T1000 (cell line): ENCODE measurements around the gene KHDRBS2.

Source experiments
- DNase-seq: peaks from one replicate; lab custom pipeline; 2025; ENCODE audit warnings: mixed read lengths; lab: John Stamatoyannopoulos, UW

The KHDRBS2 gene

DNA sequence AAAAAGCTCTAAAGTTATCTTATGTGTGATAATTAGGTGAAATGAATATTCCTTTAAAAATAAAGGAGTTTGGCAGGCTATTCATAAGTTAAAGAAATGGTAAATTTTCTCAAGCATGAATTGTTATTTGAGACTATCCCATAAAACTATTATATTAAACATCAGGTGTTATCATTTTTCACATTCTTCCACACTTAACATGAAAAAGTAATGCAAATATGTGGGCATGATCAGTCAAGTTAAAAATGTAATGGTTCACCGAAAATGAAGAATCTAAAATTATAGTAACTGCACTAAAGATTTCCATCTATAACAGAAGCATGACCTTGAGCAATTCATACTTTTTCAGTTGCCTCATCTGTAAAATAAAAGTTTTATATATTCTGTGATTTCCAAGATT is 110.8 kb downstream of the KHDRBS2 start:
- no peak for DNase-seq

DNA sequence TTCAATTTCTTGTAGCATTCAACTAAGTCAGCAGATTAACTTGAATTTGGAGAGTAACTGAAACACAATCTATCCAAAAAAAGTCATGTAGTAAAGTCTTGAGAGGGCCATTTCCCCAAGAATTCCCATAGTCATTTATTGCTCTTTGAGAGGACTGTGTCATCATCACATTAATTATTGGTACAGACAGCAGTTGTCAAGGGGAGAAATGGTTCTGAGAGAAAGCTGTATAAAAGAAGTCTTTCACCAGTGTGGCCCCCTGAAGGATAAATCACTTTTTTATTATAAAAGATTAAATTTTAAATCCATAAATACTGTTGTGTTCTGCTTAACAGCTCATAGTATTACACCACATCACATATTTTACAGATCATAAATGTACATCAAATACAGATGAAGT is 111.5 kb downstream of the KHDRBS2 start:
- no peak for DNase-seq

DNA sequence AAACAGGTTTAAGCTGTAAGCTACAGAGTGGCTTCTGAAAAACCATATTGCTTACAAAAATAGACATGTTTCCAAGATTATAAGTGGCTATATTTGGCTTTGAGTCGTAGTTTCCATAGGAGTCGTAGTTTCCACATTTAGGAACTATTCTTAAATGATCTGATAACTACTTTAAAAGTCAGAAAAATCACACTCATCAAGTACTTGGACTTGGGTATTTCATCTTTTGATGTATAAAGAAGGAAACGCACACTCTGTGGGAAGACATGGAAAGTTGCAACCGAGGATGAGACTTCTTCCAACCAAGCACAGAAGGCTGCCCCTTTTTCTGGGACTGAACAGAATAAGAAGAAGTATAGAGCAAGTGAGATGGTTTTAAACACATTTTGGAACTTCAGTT is 118.3 kb downstream of the KHDRBS2 start:
- DNase-seq = no peak

DNA sequence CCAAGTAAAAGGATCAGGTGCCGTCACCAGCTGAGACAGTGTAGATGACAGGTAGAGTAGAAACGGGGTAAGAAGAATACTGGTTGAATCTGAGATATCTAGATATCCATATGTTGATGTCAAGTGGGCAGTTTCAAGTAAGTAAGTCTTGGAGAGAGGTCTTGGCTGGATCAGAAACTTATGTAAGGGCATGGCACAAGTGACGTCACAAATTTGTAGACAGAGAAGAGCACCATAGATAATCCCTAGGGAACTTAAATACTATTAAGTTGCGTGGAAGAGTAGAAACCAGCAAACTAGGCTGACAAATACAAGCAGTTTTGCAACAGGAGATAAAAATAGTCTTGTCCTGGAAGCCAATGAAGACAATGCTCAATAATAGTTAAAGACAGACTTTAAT is 123.2 kb downstream of the KHDRBS2 start:
- DNase-seq = no peak

DNA sequence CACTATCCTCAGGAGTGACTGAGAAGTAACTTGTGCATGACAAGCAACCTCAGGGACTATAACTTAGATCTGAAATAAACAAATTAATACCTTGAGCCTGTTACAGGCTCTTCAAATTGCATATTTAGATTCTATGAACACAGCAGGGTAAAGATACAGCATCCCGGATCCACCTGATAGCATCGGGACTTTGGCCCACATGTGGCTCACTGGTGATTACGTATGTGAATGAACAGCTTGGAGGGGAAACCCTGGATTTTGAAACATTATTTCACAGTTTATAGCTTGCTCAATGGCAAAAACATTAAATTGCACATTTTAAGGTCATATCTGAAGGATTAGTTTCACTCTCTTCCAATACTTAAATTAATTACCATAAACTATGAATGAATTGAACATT is 133.2 kb downstream of the KHDRBS2 start:
- DNase-seq = no peak

DNA sequence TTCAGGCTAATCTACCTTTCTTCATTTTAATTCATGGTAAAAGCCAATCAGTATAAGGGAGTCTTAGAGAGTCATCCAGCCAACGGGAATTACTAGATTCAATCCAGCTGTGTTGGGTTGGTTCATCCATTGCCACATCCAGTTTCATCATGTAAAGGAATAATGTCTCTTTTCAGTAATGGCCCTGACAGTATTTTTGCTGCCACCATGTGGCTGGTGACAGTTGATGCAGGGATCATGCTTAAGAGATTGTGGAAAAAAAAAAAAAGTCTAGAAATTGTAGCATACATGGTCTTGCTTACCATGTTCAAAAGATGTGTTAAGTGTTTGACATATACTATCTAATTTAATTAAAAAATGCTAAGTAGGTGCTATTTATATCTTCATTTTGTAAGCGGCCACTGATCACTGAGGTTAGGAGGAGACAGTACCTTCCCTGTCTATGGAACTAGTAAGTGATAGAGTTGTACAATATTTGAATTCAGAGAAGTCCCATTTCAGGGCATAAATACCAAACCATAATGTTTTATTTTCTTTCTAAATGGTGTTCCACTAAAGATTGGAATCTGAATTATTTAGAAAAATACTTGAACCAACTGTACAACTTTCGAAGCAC is 135.9 kb downstream of the KHDRBS2 start:
- peak; percentile 17 for DNase-seq

DNA sequence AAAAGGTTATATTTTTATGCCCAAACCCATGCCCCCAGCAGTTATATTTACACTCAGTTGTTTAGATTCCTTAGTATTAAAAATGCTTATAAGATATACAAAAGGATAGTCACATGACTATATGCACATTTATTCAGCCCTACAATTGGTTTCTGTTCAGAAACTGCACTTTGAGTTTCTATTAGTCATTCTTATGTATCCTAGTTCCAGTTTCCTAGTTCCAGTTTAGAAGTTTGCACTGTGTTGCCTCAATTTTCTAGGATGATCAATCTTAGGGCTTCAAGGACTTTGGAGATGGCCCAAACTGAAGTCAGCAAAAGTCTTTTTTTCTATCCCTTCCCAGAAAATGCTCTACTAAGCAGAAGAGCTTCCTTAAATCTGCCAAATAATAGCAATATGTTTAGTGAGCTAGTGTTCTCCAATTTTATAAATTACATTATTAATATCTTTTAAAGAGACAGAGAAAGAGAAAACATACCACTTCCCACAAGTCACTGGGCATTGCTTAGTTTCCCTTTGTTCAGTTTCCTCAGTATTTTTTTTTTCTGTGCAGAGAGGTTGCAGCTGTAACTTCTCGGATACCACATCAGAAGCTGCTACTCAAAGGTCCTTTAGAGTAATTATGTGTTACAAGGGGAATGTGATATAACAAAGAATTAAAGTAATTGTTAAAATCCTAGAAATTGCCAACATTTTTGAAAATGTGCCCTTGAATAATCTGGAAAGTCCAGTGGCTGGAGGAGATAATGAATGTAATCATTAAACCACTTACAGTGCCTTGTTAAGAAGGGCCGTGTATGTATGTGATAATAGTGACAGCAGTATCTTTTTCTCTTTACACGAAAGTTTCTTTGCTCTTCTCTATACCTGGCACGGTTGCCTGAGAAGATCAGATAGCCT is 138.8 kb downstream of the KHDRBS2 start:
- no peak for DNase-seq

DNA sequence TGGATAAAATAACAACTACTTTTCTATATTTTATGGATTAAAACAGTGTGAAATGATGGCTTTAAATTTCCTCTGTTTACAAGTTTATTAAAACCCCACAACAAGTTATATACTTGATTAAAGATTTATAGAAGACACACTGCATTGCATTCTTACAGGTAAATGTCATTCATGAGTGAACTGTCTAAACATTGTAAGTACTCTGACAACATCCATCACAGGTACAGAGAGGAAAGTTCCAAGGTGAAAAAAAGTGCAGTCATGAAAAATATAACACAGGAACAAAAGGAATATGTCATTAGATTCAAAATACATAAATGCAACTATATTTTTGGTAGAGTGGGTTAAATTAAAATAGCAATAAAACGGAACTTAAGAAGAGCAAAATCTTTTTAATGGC is 156.9 kb downstream of the KHDRBS2 start:
- DNase-seq = no peak

DNA sequence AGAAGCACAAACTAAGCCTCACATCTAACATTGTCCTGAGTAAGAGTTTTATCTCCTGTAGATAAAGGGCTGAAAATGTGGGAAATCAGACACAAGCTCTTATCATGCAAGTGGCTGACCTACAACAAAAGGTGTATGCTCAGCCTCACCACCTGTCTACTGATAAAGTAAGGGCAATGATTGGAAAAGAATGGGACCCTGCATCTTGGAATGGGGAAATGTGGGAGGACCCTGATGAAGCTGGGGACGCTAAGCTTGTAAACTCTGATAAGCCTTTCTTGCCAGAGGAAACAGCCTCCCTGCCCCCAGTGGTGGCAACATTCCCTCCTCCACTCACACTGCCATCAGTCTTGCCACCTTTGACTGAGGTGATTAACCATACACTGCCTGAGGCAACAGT is 166.6 kb downstream of the KHDRBS2 start:
- no peak for DNase-seq

DNA sequence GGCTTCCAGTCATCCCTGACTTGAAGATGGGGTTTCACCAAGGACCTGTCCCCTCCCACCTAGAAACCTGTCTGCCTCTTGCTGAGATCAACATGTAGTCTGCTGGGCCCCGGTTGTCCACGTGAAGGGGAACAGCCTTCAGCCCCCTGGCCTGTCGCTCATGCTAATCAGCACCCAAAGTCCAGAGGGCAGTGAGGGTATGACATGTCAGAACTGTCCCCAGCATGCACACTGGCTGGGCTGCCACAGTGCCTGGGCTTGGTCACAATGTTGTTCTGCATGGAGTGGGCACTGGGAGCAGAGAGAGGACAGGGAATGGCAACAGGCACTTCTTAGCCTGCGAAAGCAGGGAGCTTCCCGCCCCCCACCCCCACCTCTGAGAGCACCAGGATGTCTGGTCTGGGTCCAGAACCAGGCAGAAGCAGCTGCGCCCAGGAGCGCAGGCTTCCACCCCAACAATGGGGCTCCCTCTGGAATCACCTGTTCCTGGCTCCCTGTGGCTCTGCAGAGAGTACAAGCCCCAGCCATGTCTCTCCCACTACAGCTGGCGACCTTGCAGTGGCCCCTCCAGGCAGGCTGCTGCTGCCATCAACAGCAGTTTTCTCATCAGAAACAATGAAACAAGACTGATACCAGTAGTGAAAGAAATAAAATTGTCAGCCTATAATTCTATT is 182.7 kb downstream of the KHDRBS2 start:
- DNase-seq = no peak

DNA sequence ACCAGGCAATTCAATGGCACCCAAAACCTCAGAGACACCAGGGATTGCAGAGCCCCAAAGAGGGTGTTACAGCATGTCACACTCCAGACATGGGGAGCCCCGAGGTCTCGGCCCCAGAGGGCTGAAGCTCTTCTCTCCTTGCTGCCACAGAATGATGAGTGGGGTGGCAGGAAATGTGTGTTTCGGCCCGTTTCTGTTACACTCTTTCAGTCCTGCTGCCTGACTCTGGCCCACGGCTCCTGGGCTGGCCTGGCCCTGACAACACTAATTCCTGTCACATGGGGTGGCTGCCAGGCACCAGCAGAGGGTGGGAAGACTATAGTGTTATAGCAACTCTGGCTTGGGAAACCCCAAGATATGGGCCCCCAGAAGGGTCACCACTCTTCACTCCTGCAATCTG is 183.6 kb downstream of the KHDRBS2 start:
- DNase-seq = no peak

DNA sequence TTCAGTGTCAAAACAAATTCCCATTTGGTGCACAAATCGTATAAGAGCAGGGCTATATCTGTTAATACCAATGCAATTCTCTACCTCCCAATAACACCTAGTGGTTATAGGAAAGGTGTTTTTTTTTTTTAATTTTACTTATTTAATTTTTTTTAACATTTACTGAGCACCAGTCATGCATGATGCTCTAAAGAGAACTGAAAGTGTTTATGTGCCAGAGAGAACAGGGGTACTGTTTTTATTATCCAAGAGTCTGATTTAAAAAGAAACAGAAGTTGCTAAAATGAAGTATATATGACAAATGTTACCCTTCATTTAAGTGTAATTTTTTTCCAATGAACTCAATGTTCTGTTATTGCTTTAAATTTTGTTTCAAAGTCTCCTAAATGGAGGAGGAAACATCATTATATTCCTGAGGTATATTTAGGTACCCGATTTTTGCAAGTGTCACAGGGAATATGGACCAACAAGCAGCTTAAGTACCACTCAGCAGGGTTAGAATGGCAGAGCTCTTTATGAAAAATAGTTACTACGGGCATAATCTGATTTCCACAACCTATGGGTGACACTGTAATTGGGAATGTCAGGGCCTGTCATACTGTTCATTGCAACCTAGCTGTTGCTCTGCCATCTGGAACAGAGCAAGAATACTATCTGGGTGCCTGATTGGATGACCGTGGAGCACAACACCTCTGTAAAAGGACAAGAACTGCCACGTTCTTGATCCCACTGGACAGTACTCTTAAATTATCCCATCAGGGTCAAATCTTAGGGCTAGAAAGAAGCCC is 195.4 kb downstream of the KHDRBS2 start:
- no peak for DNase-seq

DNA sequence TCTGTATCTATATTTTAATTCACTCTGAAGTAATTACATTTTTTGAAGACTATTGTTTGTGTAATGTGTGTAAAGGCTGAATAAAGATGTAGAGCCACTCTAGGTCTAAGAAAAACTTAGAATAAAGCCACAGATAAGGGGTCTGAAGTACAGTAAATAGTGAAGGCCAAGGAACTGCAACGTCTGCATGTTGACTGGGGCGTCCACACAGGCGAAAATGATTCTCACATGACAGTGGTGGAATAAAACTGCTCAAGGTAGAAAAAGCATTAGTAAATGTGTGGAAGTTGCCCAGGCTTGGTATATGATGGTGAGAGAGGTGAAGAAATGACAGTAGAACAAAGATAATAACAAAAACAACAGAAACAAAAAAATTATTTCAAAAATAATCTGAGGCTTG is 196.2 kb downstream of the KHDRBS2 start:
- DNase-seq = no peak

DNA sequence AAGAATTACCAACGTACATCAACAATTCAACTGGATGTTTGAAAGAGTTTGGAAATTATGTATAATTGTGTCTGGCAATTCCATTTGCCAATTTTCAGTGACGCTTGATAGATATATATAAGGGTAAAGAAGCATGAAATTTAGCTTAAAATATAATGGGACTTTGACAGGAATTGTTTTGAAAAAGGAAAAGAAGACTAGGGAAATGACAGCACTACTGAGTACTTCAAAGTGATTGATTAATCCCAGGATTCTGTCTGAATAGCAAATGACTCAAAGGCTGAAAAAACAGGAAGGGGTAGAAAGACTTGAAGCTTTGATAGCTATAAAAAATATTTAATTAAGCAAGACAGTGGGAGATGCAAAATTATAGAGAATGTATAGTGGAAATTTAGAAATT is 200.0 kb downstream of the KHDRBS2 start:
- DNase-seq = no peak

DNA sequence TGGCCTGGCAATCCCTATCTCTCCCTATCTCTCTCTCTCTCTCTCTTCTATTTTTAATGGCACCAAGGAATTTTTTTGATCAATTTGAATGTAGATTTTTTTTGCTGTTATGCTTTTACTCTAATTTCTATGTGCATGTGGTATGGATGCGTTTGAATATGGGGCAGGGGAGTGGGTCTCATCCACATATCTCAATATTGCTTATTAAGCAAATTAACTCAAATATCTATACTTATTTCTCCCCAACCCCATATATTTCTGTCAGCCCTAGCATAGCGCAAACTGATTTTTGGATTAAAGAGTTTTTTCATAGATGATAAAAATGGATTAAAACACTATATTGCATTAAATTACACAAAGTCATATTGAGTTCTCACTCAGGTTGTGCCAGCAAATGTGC is 210.2 kb downstream of the KHDRBS2 start:
- DNase-seq = no peak

DNA sequence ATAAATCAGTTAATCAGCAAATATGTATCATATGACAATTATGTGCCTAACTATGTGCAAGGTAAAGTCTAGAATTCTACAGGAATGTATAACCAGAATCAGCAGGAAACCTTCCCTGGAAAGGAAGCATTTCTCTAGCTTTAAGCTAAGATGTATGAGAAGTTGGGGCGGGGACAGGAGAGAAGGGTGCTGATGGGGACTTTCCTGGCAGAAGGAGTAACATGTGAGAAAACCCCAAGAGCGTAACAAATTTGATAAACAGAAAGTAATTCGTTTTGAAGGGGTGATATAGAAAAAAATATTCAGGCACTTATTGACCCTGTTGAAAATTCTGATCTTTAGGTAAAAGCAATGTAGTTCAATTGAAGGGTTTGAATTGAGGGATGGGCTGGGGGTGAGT is 226.1 kb downstream of the KHDRBS2 start:
- DNase-seq = no peak

DNA sequence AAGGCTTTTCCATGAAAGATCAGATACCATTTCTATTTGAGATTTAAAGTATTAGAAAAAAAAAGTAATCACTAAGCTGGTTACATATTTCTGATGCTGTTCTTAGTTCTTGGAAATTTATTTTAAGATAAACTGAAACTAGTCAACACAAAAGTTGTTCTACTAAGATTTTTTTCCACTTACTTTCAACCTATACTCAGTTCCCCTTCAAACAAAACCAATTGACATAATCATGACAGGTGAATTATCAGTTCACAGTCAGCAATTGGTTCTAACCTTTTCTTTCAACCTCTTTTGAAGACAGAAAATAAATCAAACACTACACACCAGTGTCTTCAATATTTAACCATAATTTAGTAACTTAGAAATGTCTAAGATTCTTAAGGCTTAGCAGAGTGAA is 228.7 kb downstream of the KHDRBS2 start:
- DNase-seq = no peak

DNA sequence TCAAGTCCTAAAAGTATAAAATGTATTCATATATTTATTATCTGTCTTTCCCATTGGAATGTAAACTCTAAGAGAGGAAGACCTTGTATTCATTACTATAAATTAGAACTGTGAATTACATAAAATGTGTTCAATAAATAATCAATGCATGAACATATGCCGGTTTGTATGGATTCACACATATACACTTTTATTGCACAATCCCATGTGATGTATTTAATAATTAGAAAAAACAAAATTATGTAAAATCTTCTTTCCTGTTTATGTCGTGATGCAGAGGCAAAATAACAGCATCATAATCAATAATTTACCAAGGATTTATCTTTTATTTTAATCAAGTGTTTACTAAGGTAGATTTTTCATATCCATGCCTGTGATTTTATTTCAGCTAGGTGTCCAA is 240.5 kb downstream of the KHDRBS2 start:
- DNase-seq = no peak

DNA sequence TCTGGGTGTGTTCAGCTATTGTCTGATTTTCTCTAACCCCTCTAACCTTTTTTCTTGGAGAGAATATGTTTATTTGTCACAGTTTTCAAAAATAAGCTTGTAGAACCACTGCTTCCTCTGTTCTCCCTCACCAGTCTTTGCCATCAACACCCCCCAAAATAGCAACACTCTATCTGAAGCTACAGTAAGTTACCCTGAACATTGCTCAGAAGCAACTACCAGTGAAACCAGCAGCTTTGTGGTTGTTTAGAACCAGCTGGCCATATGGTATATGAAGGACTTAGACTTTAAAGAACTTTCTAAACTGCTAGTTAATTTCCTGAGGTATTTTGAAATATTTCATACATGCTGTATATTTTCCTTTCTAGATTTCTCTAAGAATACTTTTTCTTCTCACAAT is 242.9 kb downstream of the KHDRBS2 start:
- DNase-seq = no peak

DNA sequence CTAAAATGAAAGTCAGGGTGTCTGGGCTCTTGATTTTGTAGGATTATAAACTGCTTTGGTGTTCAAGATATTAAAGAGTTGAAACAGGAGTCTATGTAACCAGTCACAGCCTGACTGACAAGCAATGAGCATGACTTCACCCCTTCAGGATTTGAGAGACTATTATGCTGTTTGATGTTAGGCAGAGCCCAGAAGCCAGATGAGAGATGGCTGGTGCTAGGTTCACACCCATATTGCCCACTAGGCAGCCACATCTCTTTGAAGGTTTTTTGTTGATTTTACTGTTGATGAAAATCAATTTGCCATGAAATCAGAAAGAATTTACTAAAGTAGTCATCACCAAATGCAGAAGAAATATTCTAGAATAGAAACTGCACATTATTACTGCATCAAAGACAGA is 243.6 kb downstream of the KHDRBS2 start:
- no peak for DNase-seq

DNA sequence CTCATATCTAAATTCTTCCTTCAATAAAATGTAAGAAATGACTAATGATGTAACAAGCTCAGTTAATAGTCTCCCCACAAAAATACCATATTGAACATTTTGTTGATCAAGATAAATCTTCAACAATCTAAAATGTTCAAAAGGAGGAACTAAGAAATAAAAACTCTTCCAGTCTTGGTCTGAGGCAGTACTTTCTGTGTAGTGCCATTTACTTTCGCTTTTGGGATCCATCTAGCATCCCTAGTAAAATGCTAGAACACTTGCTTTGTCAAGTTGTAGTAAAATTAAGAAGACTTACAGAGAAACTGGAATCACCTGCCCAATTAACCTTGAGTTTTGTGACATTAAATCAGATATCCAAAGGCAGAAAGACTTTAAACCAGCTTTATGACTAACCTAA is 246.4 kb downstream of the KHDRBS2 start:
- DNase-seq = no peak

DNA sequence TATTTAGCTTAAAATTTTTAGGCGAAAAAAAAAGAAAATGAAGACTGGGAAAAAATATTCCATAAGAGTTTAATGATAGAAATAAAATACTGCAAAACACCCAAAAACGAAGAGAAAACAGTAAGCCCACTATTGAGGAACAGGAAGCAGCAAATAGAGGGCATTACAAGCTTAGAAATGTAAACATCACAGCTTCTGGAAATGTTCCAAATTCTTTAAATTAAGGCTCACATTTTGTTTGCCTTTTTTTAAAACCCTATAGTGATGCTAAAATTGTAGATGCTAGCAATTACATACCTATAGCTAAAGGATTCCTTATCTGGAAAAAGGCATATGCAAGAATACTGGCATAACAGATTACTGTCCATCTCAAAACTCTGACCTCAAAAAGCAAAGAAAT is 248.6 kb downstream of the KHDRBS2 start:
- no peak for DNase-seq
